ENCODE measurements around the gene NSUN5.

Gene NSUN5

DNA sequence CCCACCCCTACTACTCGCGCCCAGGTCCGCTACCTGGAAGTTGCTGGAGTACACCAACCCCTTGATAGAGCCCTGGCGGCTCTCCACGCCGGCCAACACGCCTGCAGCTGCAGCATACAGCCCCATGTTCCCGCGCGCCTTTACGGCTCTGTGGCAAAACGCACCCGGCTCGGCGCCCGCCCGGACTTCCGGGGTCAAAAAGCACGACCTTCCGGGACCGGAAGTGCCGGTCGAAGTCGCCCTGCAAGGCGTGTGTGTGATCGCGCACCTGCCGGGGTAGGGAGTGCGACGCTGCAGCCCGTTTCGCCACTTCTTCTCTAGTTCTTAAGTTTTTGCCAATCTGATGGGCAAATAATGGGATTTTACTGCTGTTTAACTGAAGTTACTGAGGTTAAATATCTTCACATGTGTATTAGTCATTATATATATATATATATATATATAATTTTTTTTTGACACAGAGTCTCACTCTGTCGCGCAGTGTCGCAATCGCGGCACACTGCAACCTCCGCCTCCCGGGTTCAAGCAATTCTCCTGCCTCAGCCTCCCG is at the start of gene NSUN5:
Gene NSUN5, minus strand, starts transcription at position 162 of the 550 bp plus-strand sequence. Its CDS starts 36 bp downstream, at position 126.
- intact Hi-C loops (cut with DNase I) = no loop called here
- peak; percentile 70 to 93 (median 86) for DNase-seq

DNA sequence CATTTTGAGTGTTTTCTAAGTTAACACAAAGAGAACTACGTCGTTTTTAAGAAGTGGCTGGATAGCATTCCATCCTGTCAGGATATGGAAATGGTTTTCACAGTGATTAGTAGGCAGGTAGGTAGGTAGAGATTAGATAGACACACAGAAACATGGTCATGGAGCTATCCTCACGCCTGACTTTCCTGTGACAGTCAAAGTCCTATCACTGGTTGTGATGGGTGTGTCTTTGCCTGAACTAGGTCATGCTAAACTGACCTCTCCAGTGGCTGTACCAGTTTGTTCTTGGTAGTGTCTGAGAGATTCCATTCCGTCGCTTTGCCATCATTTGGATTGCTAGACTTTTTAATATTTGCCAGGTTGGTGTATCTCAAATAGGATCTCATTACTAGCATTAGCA is 47.5 kb upstream of the NSUN5 start:
- intact Hi-C loops (cut with DNase I) = no loop called here
- DNase-seq = no peak

DNA sequence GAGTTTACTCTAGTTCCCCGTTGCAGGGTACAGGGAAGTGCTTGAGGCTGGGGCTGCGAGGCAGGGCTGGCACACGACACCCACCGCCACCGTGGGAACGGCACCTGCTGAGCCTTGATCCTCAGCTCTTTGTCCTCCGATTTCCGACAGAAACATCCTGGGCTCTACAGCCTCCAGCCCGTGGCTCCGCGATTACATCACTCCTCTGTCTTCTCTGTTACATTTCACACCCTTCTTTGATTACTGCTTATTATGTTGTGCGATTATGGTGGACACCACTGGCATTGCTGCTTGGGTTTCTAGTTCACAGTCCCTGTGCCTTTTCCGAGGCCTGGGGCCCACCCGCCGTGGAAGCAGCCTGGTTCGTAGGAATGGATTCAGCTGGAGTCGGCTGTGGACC is 46.2 kb upstream of the NSUN5 start:
- intact Hi-C loops (cut with DNase I) = no loop called here
- DNase-seq = no peak

DNA sequence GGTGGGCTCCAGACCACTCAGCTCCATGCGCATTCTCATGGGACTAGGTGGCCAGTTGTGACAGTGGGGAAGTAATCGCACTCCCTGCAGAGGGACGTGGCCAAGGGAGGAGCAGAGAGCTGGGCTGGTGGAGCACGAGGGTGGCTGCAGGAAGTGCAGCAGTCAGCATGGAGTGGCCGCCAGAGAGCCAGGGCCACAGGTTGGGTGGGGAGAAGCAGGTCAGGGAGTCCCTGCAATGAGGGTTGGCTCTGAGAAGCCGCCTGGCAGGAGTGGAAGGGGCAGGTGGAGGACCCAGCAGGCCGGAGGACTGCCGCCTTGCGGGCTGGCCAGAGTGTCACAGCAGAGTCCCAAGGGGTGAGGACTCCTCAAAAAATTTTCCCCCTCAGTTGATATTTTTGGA is 45.6 kb upstream of the NSUN5 start:
- intact Hi-C loops (cut with DNase I) = no loop called here
- DNase-seq = peak in 1 of 42 donors; percentile 12

DNA sequence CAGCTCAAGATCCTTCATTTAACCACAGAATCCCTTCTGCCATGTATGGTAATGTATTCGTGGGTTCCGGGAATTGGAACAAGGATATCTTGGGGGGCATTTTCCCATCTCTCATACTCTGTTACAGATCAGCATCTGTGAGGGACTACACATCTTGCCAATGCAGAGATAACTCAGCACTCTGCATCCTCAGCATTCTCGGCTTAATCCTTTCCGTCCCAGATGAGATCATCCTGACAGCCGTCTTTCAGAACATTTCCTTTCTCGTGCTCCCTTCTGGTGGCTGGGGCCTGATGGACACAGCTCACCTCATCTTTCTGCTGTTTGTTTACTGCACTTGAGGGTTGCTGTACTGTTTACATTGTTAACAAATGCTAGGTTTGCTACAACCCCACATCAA is 44.6 kb upstream of the NSUN5 start:
- no peak for DNase-seq
- intact Hi-C loops (cut with DNase I) = no loop called here

DNA sequence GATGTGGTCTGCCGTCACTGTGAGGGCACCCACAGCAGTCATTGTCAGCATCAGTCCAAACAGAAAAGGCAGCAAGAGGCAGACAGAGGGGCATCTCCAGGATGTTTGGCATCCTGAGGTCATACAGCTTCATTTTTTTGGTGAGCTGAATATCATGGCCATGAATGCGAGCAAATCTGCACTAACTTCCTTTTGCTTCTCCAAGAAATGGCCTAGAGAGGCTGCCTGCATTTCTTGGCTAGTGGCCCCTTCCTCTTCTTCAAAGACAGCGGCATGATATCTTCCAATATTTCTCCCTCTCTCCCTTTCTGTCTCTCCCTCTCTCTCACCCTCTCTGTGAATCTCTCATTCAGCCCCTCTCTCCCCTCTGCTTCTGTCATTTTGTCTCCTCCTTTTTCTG is 44.2 kb upstream of the NSUN5 start:
- intact Hi-C loops (cut with DNase I) = no loop called here
- DNase-seq = no peak

DNA sequence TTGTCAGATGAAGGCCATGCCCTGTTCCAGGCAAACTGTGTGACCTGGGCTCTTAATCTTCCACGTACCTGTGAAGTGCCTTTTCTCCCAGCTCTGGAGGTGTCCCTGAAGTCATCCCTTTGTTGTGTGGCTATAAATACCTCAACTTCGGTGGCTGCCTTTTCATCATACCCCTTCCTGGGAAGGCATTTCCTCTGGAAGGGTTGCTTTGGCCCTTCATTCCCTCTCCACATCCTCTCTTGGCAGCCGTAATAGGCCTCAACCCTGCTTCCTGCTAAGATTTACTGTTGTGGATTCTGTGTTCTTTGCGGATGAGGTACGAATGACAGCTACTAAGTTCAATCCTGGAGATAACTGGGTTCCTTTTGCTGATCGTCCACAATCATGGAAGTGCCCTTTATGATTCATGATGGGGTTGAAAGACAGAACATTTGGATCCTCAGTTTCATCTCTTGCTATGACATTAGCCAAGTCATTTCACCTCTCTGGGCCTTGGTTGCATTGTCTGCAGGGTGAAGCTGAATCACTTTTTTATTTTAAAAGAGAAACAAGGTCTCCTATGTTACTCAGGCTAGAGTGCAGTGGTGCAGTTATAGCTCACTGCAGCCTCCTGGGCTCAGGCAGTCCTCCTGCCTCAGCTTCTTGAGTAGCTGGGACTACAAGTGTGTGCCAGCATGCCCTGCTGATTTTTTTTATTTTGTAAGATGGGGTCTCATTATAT is 43.0 kb upstream of the NSUN5 start:
- intact Hi-C loops (cut with DNase I) = no loop called here
- DNase-seq = no peak

DNA sequence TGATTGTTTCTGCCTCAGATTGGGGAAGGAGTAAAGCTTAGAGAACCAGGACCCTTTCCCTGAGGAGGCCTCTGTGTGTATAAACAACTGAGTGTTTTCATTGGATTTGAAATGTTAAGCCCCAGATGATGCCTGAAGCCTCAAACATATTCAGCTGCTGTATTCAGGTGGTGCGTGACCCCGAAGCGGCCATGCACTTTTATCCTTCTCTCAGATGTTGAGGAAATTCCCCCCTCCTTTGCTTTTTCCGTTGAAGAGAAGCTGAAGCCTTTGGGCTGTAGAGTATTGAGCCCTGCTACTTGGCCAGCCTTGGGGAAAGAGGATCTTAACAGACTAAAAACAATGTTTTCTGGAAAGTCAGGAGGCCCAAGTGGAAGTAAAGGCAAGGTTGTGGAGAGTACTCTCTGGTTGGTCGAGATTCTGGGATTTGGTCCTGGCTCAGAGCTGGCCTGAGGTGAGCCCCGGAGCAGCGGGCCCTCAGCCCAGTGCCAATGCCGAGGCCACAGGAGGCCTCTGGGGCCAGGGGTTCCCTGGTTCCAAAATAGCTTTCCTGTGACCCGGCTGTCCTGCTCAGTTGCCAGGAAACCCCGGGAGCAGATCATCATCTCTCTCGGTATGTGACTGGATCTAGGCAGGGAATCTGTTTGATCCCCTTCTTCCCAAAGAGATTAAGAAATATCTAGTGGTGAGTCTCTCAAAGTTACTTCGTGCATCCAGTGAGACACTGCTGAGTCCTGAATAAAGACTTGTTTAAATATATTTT is 41.9 kb upstream of the NSUN5 start:
- DNase-seq = no peak
- intact Hi-C loops (cut with DNase I) = no loop called here

DNA sequence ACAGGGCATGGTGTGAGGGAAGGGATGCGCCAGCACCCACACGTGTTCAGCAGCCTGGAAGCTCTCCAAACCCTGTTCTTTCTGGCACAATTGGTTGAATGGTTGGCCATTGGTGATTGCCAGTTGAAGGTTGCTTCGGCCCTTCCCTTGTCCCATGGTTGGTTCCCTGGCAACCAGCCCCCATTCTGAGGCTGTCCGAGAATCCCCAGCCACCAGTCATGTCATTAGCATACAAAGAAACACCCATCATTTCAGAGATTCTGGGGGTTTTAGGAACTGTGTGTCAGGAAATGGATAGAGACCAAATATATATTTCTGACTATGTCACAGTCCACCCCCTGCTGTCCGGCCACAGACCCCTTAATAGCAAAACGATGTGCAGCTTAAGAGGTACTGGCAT is 41.1 kb upstream of the NSUN5 start:
- intact Hi-C loops (cut with DNase I) = no loop called here
- no peak for DNase-seq

DNA sequence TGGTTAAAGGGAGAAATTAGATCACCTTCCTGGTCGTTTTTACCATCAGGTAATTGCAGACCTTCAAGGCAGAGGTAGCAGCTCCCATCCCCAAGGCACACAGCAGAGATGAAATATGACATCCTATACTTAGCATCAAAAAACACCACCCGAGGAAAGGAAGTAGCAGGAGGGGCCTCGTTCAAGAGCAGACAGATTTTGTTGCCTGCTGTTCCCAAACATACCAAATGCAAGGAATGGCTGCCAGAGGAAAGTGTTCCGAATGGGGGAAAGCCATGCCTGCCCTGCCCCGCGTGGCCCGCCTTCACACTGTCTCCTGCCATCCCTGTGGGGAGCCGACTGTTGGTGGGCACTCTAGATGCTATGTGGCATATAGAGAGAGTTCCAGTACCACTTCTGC is 37.3 kb upstream of the NSUN5 start:
- intact Hi-C loops (cut with DNase I) = no loop called here
- DNase-seq = no peak

DNA sequence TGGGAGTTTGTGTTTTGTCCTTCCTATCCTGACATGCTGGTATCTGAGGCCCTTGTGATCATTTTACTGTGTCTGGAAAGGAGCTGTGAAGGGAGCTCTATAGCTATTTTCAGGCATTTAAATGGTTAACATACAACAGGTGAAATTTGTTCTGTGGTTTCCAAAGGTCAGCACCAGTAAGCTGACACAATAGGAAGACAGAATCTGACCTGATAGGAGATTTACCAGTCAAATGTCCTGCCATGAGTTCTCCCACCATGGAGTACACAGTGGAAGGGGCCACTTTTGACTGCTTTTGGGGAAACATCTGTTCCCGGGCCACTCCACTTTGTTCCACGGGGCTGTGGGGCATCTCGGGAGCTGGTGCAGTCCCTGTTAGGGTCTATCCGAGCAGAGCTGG is 36.9 kb upstream of the NSUN5 start:
- no peak for DNase-seq
- intact Hi-C loops (cut with DNase I) = no loop called here

DNA sequence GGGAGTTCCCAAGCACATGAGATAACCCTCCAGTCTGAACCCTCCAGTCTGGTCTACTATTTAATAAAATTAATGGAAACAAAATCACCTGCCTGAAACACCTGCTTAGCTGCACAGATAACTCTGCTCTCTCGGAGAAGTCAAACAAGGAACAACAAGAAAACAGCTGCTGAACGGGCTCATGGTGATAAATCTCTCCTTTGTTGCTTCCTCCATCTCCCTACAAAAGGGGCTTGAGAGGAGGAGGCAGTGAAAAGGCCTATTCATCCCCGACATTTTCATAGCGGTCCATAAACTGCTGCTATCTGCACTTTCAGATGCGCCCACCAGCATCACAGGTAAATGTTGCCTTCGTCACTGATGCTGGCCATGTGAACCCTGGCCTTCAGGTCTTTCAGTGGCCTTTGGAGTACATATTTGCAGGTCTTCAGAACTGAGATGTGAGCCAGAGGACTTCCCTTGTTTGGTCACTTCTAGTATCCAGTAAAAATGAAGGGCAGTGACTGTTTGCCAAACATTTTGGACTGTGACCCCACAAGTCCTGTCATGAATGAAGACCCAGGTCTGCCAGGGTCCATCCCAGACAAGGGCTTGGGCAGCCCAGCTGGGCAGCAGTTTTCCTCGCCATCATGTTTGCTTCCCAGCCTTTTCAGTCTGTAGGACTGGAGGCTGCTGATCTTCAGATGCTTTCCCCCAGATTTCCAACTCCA is 35.2 kb upstream of the NSUN5 start:
- peak in 1 of 42 donors; percentile 24 for DNase-seq
- intact Hi-C loops (cut with DNase I) = loop anchor here (5.0 kb wide), 1 partner anchor 108 kb away; no protein-coding TSS in a partner anchor

DNA sequence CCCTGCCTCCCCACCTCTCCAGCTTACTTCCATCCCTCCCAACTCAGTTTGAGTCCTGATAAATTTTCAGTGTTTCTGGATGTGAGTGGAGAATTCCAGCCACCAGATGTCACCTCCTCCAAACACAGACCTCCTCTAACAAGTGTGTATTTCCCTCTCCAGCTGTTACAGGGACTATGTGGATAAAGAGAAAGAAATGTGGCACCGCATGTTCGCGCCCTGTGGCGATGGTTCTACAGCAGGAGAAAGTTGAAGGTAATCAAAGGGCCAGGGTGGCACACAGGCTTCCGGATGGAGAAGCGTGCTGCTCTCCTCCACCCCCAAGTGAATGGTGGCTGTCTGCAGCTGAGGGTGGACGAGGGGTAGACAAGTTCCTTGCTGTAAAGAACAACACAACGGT is 34.0 kb upstream of the NSUN5 start:
- intact Hi-C loops (cut with DNase I) = loop anchor here (5.0 kb wide), 1 partner anchor 110 kb away; no protein-coding TSS in a partner anchor
- DNase-seq = peak in 10 of 42 donors; percentile 13 to 62 (median 26)

DNA sequence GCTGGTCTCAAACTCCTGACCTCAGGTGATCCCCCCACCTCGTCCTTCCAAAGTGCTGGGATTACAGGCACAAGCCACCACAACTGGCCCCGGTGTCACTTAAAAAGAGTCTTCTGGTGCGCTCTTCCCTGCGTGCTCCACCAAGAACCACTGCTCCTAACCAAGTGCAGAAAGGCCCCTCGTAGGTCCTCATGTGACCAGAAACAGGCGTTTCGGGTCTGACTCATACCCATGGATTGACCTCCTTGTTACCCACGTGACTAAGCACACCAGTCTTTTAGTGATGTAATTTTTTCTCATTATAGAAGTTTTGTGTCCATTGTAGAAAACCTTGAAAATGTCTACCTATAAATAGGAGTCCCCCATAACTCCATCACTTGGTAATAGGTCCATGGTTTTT is 33.3 kb upstream of the NSUN5 start:
- no peak for DNase-seq
- intact Hi-C loops (cut with DNase I) = loop anchor here (5.0 kb wide), 1 partner anchor 110 kb away; no protein-coding TSS in a partner anchor

DNA sequence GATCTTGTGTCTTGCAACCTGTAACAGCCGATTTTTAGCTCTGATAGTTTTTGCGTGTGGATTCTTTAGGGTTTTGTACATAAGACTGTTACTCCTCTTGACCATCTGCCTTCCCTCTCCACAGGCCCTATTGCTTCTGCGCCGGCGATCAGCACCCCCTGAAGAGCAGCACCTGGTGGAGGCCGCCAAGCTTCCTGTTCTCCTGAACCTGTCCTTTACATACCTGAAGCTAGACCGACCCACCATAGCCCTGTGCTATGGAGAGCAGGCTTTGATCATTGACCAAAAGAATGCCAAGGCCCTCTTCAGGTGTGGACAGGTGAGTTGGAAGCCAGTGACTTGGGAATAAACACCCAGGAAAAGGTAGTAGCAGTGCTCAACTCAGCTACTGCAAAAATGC is 31.9 kb upstream of the NSUN5 start:
- intact Hi-C loops (cut with DNase I) = loop anchor here (5.0 kb wide), 1 partner anchor 112 kb away; no protein-coding TSS in a partner anchor
- no peak for DNase-seq

DNA sequence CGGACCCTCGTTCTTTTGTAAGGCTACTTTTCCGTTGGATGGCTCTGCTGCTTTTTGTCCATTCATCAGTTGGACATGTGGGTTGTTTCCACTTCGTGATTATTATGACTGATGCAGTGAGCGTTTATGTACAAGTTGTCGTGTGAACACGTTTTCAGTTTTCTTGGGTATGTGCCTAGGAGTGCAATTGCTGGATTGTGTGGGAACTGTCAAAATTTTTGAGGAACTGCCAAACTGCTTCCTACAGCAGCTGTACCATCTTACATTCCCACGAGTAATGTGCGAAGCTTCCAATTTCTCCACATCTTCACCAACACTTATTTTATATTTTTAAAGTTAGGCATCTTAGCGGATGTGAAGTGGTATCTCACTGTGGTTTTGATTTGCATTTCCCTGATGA is 29.7 kb upstream of the NSUN5 start:
- DNase-seq = no peak
- intact Hi-C loops (cut with DNase I) = no loop called here

DNA sequence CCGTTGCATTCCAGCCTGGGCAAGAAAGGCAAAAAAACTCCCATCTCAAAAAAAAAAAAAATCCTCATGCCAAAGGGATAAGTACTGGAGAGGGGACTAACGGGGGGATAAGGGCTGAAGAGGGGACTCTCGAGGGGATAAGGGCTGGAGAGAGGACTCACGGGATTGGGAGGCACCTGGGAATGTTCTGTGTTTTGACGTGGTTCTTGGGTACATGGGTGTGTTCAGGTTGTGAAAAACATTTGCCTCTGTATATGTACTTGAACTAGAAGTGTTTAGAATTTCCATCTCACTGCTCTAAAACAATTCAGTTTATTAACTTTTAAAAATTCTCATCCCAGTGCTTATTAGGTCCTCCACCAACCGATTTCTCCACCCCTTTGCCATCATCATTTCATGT is 23.8 kb upstream of the NSUN5 start:
- DNase-seq = no peak
- intact Hi-C loops (cut with DNase I) = no loop called here

DNA sequence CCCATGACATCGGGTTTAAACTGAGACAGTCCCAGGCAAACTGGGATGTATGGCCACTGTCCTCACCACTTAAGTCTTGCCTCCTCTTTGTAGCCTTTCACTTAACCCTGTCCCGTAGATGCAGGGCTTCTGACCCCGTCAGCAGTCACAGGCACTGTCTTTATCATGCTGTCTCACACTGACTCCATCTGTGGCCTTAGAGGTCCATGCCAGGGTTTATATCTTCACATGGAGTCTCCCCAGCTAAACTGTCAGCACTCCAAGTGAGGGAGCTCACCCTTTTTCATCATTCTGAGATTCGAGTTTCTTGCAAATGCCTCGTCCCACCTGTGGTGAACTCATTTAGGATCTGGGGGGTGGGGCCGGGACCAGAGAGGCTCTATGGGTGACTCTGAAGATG is 22.1 kb upstream of the NSUN5 start:
- no peak for DNase-seq
- intact Hi-C loops (cut with DNase I) = no loop called here

DNA sequence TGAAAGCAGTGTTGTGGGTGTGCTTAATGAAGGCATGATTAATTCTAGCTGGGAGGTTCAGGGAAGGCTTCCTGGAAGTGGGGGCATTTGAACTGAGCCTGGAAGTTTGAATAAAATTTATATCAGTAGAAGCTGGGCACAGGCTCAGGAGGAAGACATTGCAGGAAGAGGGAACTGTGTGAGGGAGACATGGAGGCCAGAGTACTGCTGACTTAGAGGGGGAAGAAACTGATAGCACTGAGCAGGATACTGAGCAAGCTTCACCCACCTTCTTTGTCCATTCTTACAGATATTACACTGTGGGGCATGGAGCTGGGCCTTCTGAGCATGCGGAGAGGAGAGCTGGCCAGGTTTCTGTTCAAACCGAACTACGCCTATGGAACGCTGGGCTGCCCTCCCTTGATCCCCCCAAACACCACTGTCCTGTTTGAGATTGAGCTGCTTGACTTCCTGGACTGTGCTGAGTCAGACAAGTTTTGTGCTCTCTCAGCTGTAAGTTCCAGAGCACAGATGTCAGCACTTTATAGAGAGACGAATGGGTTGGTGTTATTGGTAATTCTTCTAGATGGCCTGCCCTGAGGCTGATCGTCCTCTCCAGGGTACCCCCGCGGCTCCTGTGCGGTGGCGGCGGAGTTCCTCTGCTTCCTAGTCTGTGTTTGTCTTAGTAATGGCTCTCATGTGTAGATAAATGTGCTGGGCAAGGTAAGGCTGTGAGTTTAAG is 21.4 kb upstream of the NSUN5 start:
- peak in 6 of 42 donors; percentile 10 to 41 (median 16) for DNase-seq

More for the DNA sequence above, 21.4 kb upstream of the NSUN5 start:
- intact Hi-C loops (cut with DNase I) = no loop called here
